Endothelial cell of umbilical vein (primary cell): ENCODE data around the gene ENO2. TPM values are rescaled to one million over a fixed set of nuclear protein-coding genes. Genes with fewer than 3 reads are reported as not detected.

ENCODE experiments used
- BruUV-seq: library from RNA; stranded (reverse); fragments of 400-500 nt; replicated peaks from 2 replicates; lab custom pipeline; 2021; lab: Mats Ljungman, UMichigan
- CTCF ChIA-PET: fragments of 300-600, 350-600 bp; sonication (Branson Sonifier 250); formaldehyde crosslinking; loops from one replicate; lab custom pipeline; 2021; ENCODE audit warnings: antibody characterized with exemption, inconsistent platforms; lab: Charles Lee
- POLR2A ChIA-PET: fragments of 300-600, 350-600 bp; sonication (Branson Sonifier 250); formaldehyde crosslinking; loops from one replicate; lab custom pipeline; 2021; ENCODE audit warnings: antibody characterized with exemption, inconsistent platforms; lab: Charles Lee
- DNase-seq: peaks from one replicate; pipeline ENCODE4 v3.0.0-alpha.2; 2011; ENCODE audit warnings: low read depth, low spot score
- FAIRE-seq: peaks from 2 replicates; lab custom pipeline; 2011; peaks lifted over from hg19 to GRCh38; lab: Jason Lieb, UNC
- H2AFZ ChIP-seq: 2 replicates; pipeline ENCODE4 v1.6.0; 2012; ENCODE audit warnings: low read depth, low read length, control low read depth, inconsistent platforms
- H3K27ac ChIP-seq: 2 replicates; pipeline ENCODE4 v1.5.1; 2011; ENCODE audit warnings: low read depth, mild to moderate bottlenecking, control low read depth, low read length, moderate library complexity; ENCODE audit not compliant: insufficient read depth
- H3K27me3 ChIP-seq, 2 experiments: 2 replicates each; pipeline versions ENCODE4 v1.6.0 to v1.6.1; 2011; ENCODE audit warnings: low read length in 2 of 2, mixed read lengths in 1 of 2; ENCODE audit not compliant: control insufficient read depth in 2 of 2, insufficient read depth in 2 of 2
- H3K36me3 ChIP-seq, 2 experiments: 2 replicates in 1 of 2; 3 replicates in 1 of 2; pipeline ENCODE4 v1.5.1; 2011; ENCODE audit warnings: low read length in 2 of 2, mild to moderate bottlenecking in 1 of 2, moderate library complexity in 1 of 2; ENCODE audit not compliant: control insufficient read depth in 2 of 2, insufficient read depth in 2 of 2; ENCODE audit errors: extremely low read depth in 1 of 2
- H3K4me1 ChIP-seq: 3 replicates; pipeline ENCODE4 v1.5.1; 2011; ENCODE audit warnings: mild to moderate bottlenecking, low read length; ENCODE audit not compliant: control insufficient read depth, insufficient read depth; ENCODE audit errors: extremely low read depth
- H3K4me2 ChIP-seq: 2 replicates; pipeline ENCODE4 v1.6.1; 2011; ENCODE audit warnings: low read length, control low read depth, mixed read lengths; ENCODE audit not compliant: insufficient read depth
- H3K4me3 ChIP-seq, 3 experiments: fragments of 200-600 bp in 1 of 3; sonication (generic), shearing (Covaris generic) in 1 of 3; replicated peaks in 1 of 3; 2 replicates each; pipeline ENCODE4 v1.5.1; 2011 to 2016; ENCODE audit warnings: control low read depth in 3 of 3, low read length in 3 of 3, mild to moderate bottlenecking in 2 of 3, inconsistent platforms in 1 of 3, low read depth in 1 of 3, moderate library complexity in 1 of 3; ENCODE audit not compliant: insufficient read depth in 1 of 3
- H3K79me2 ChIP-seq: 2 replicates; pipeline ENCODE4 v1.6.0; 2012; ENCODE audit warnings: low read length, inconsistent platforms; ENCODE audit not compliant: control insufficient read depth, insufficient read depth
- H3K9ac ChIP-seq: replicated peaks from 2 replicates; pipeline ENCODE3; 2011; ENCODE audit warnings: low read length, control low read depth; ENCODE audit not compliant: insufficient read depth; ENCODE audit errors: extremely low read depth
- H3K9me1 ChIP-seq: replicated peaks from 3 replicates; pipeline ENCODE4 v1.6.0; 2011; ENCODE audit warnings: mild to moderate bottlenecking, low read length; ENCODE audit not compliant: control insufficient read depth, insufficient read depth; ENCODE audit errors: extremely low read depth
- H3K9me3 ChIP-seq: replicated peaks from 2 replicates; pipeline ENCODE4 v1.5.1; 2012; ENCODE audit warnings: low read length, inconsistent platforms; ENCODE audit not compliant: control insufficient read depth, insufficient read depth
- H4K20me1 ChIP-seq: replicated peaks from 2 replicates; pipeline ENCODE3; 2011; ENCODE audit warnings: mild to moderate bottlenecking, low read length; ENCODE audit not compliant: control insufficient read depth, insufficient read depth; ENCODE audit errors: extremely low read depth
- EZH2 ChIP-seq: IDR thresholded peaks from 2 replicates; pipeline ENCODE4 v1.6.1; 2012; ENCODE audit warnings: borderline replicate concordance, low read depth, mild to moderate bottlenecking, moderate library complexity, low read length, inconsistent platforms; ENCODE audit not compliant: severe bottlenecking
- FOS ChIP-seq: IDR thresholded peaks from 2 replicates; pipeline ENCODE4 v1.6.1; 2011; ENCODE audit warnings: mild to moderate bottlenecking, low read length, moderate library complexity, borderline replicate concordance; ENCODE audit not compliant: insufficient read depth
- GATA2 ChIP-seq: IDR thresholded peaks from 2 replicates; pipeline ENCODE4 v1.7.0; 2011; ENCODE audit warnings: low read depth, mild to moderate bottlenecking, moderate library complexity, mixed read lengths, low read length; ENCODE audit not compliant: insufficient read length, insufficient read depth
- JUN ChIP-seq: IDR thresholded peaks from 2 replicates; pipeline ENCODE4 v1.6.1; 2011; ENCODE audit warnings: borderline replicate concordance, low read depth; ENCODE audit not compliant: insufficient read length, insufficient read depth
- MAX ChIP-seq: IDR thresholded peaks from 2 replicates; pipeline ENCODE4 v1.6.1; 2011; ENCODE audit not compliant: insufficient read depth, insufficient read length
- MYC ChIP-seq: IDR thresholded peaks from one replicate; pipeline ENCODE4 v1.6.1; 2011; ENCODE audit warnings: mild to moderate bottlenecking, low read depth, low read length
- POLR2A ChIP-seq: IDR thresholded peaks from 2 replicates; pipeline ENCODE4 v1.6.1; 2012; ENCODE audit warnings: low read depth, mild to moderate bottlenecking, control low read depth, low read length
- POLR2AphosphoS5 ChIP-seq: IDR thresholded peaks from 2 replicates; pipeline ENCODE4 v1.6.1; 2012; ENCODE audit warnings: low read depth, mild to moderate bottlenecking, control low read depth, low read length, moderate library complexity; ENCODE audit not compliant: insufficient read depth
- dilution Hi-C: fragments of 300-500 bp; cut with MboI; formaldehyde crosslinking; loops from one replicate; pipeline ENCODE4 v1.15.0; 2019; ENCODE audit warnings: low sequenced_read_pairs; ENCODE audit not compliant: extremely low pct_ligation_motif_present
- intact Hi-C: fragments of 100-400 bp; cut with micrococcal nuclease; formaldehyde crosslinking; loops from one replicate; pipeline ENCODE4 v1.10.0; 2022
- polyA plus RNA-seq, 4 experiments: library from polyadenylated mRNA; depleted of rRNA in 3 of 4; stranded (reverse) in 3 of 4; unstranded in 1 of 4; fragments of >200 nt; gene quantifications; 2 replicates each; pipeline versions ENCODE4 v1.2.1 to v1.2.3, GENCODE V29; 2011 to 2012; ENCODE audit warnings: missing spikeins in 1 of 4
- total RNA-seq: library from RNA; stranded (reverse); gene quantifications from 2 replicates; pipeline ENCODE4 v1.2.3, GENCODE V29; 2021
- TF ChIP-seq, protein P1 (sequence below), 2 donors: IDR thresholded peaks; 1 replicate in 1 of 2; 2 replicates in 1 of 2; pipeline ENCODE4 v1.5.1; 2011; ENCODE audit warnings: low read length in 2 of 2, mild to moderate bottlenecking in 2 of 2, moderate library complexity in 2 of 2, control low read depth in 1 of 2, inconsistent platforms in 1 of 2, low read depth in 1 of 2; ENCODE audit not compliant: insufficient read depth in 1 of 2; ENCODE audit errors: extremely low read depth in 1 of 2

ENO2 gene
- total and polyA plus RNA-seq, 2 donors (not counting 3 experiments of a cell fraction or from before 2014, with no cell fraction given), result 11.4 to 18.6 TPM

DNA sequence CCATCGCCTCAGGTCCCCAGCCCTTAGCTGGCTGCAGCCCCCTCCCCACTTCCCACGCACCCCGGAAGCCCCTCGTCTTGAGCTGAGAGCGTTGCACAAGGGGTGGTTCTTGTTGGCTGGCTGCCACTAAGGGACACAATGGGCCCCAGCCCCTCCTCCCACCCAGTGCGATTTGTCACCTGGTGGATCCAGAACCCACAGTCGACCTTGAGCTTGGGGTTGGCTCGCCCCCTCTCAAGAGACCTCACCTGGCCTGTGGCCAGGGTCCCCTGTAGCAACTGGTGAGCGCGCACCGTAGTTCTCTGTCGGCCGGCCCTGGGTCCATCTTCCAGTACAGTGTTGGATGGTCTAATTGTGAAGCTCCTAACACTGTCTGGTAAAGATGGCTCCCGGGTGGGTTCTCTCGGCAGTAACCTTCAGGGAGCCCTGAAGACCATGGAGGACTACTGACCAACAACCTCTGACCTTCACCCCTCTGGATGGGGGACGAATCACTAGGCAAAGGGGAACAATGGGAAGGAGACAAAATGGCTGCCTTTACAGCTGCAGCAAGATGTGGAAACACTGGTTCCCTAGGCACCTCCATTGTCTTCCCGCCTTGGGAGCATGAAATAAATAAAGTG, 49.5 kb downstream of the ENO2 start:
- Histone ChIP-seq H3K9me3 (no peaks in the 10 kb centered on the region), H3K79me2 (peaks cover 16% of the 10 kb centered on the region), H3K4me2 (no peak overlapping the region), H2AFZ (no peak overlapping the region), H3K36me3 (peaks cover 13 to 30% of the 10 kb centered on the region in 2 experiments), H3K9ac (no peak overlapping the region), H4K20me1 (no peaks in the 10 kb centered on the region), H3K4me1 (peaks cover 21% of the 10 kb centered on the region), H3K27ac (no peak overlapping the region), H3K4me3 (no peak overlapping the region), H3K9me1 (no peaks in the 10 kb centered on the region), H3K27me3 (no peaks in the 10 kb centered on the region)
- FAIRE-seq, result no peak
- intact Hi-C loops, result no loop called here
- no TSS peak for BruUV-seq
- POLR2A ChIA-PET, result no interaction called here
- no peak for TF ChIP-seq POLR2A
- TF ChIP-seq MAX, result no peak
- TF ChIP-seq, protein P1, sequence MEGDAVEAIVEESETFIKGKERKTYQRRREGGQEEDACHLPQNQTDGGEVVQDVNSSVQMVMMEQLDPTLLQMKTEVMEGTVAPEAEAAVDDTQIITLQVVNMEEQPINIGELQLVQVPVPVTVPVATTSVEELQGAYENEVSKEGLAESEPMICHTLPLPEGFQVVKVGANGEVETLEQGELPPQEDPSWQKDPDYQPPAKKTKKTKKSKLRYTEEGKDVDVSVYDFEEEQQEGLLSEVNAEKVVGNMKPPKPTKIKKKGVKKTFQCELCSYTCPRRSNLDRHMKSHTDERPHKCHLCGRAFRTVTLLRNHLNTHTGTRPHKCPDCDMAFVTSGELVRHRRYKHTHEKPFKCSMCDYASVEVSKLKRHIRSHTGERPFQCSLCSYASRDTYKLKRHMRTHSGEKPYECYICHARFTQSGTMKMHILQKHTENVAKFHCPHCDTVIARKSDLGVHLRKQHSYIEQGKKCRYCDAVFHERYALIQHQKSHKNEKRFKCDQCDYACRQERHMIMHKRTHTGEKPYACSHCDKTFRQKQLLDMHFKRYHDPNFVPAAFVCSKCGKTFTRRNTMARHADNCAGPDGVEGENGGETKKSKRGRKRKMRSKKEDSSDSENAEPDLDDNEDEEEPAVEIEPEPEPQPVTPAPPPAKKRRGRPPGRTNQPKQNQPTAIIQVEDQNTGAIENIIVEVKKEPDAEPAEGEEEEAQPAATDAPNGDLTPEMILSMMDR (IDR thresholded peaks at IDR 0.05; ENCODE audit: extremely low read depth in 1 of 2, insufficient read depth in 1 of 2, low read depth in 1 of 2, low read length in 2 of 2), result no peak
- TF ChIP-seq EZH2, result no peak
- TF ChIP-seq POLR2AphosphoS5, result no peak
- TF ChIP-seq JUN, result no peak
- no peak for TF ChIP-seq FOS
- TF ChIP-seq MYC, result no peak
- no peak for TF ChIP-seq GATA2
- CTCF ChIA-PET, result interaction anchor here (0.8 to 4.0 kb wide), 15 partner anchors 8 to 674 kb away, joined by 3 to 124 read pairs (median 7); partner anchors contain the start of genes C12orf57, RNU7-1 and SPSB2
- DNase-seq, result no peak
- dilution Hi-C loops, result no loop called here
